Smooth muscle cell (in vitro differentiated cells): ENCODE results near the gene S100A14. TPM values are rescaled to one million over a fixed set of nuclear protein-coding genes. Genes with fewer than 3 reads are reported as not detected.
A peak's percentile ranks its signal among the peaks of the same experiment; 100 is the strongest.
"Not testable (repeated sequence)": the region's sequence is repeated elsewhere in the genome, so short reads cannot be mapped to it uniquely, and the experiment has no call there.

Experiments used
- DNase-seq: peaks from one replicate; lab custom pipeline; 2025; ENCODE audit not compliant: unreplicated experiment; lab: John Stamatoyannopoulos, UW
- H2AFZ ChIP-seq: fragments of 200-600 bp; sonication (generic); 2 replicates; pipeline ENCODE4 v1.6.0; 2016; ENCODE audit warnings: antibody characterized with exemption, low read depth, mild to moderate bottlenecking
- H3F3A ChIP-seq: fragments of 200-600 bp; sonication (generic); 2 replicates; pipeline ENCODE4 v1.6.0; 2017; ENCODE audit warnings: antibody characterized with exemption, low read depth
- H3K27ac ChIP-seq: fragments of 200-600 bp; sonication (generic); 2 replicates; pipeline ENCODE4 v1.5.1; 2016; ENCODE audit warnings: low read depth, mild to moderate bottlenecking
- H3K27me3 ChIP-seq: fragments of 200-600 bp; sonication (generic); 2 replicates; pipeline ENCODE4 v1.6.1; 2016; ENCODE audit warnings: low read depth, mild to moderate bottlenecking
- H3K36me3 ChIP-seq: fragments of 200-600 bp; sonication (generic); 2 replicates; pipeline ENCODE4 v1.5.1; 2016; ENCODE audit warnings: low read depth
- H3K4me1 ChIP-seq: fragments of 200-600 bp; sonication (generic); 2 replicates; pipeline ENCODE4 v1.5.1; 2016; ENCODE audit warnings: low read depth
- H3K4me2 ChIP-seq: fragments of 200-600 bp; sonication (generic); 2 replicates; pipeline ENCODE4 v1.6.0; 2016; ENCODE audit warnings: mild to moderate bottlenecking
- H3K4me3 ChIP-seq: fragments of 200-600 bp; sonication (generic); 2 replicates; pipeline ENCODE4 v1.5.1; 2016; ENCODE audit warnings: mild to moderate bottlenecking
- H3K79me2 ChIP-seq: fragments of 200-600 bp; sonication (generic); 2 replicates; pipeline ENCODE4 v1.6.0; 2016; ENCODE audit warnings: low read depth, mild to moderate bottlenecking
- H3K9ac ChIP-seq: fragments of 200-600 bp; sonication (generic); 2 replicates; pipeline ENCODE4 v1.6.0; 2016; ENCODE audit warnings: low read depth
- H3K9me3 ChIP-seq: fragments of 200-600 bp; sonication (generic); replicated peaks from 2 replicates; pipeline ENCODE4 v1.5.1; 2016; ENCODE audit warnings: low read depth
- H4K20me1 ChIP-seq: fragments of 200-600 bp; sonication (generic); 2 replicates; pipeline ENCODE4 v1.6.0; 2016; ENCODE audit warnings: low read depth
- WGBS: methylation state at CpG from one replicate; pipeline ENCODE4 v1.1.7; 2016; ENCODE audit warnings: low lambda C conversion rate; 5-methylcytosine and 5-hydroxymethylcytosine counted together
- polyA plus RNA-seq: library from polyadenylated mRNA; unstranded; fragments of >200 nt; fragmentation: Nextera tagmentation; extraction: Ambion mirVana; gene quantifications from 2 replicates; pipeline ENCODE4 v1.2.1, GENCODE V29; 2016
- total RNA-seq: library from RNA; depleted of rRNA; stranded (reverse); fragments of >200 nt; gene quantifications from 2 replicates; pipeline ENCODE4 v1.2.3, GENCODE V29; 2014
- TF ChIP-seq, protein P1 (sequence below): fragments of 200-600 bp; sonication (generic); IDR thresholded peaks from 2 replicates; pipeline ENCODE4 v1.5.1; 2017; ENCODE audit warnings: borderline replicate concordance, mild to moderate bottlenecking, antibody characterized with exemption; ENCODE audit not compliant: insufficient read depth, poor library complexity, severe bottlenecking

Gene S100A14
- total and polyA plus RNA-seq, 2 experiments from 2014 or later = 11.0 to 25.1 TPM

DNA sequence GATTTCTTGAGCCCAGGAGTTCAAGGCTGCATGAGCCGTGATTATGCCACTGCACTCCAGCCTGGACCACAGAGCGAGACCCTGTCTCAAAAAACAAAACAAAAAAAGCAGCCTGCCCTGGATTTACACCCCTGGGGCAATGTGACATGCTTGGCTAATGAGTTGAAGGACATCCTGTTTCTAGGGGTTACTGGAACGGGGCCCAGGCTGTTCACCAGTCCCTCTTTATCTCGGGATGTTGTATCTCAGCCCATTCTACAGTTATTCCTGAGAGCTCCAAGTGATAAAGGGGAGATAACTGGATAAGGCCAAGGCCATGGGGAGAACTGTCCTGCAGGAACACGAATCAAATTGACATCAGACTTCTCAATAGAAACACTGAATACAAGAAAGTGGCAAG, 28.8 kb downstream of the S100A14 start:
- no peak overlapping the region for H3K9ac ChIP-seq
- TF ChIP-seq, protein P1, sequence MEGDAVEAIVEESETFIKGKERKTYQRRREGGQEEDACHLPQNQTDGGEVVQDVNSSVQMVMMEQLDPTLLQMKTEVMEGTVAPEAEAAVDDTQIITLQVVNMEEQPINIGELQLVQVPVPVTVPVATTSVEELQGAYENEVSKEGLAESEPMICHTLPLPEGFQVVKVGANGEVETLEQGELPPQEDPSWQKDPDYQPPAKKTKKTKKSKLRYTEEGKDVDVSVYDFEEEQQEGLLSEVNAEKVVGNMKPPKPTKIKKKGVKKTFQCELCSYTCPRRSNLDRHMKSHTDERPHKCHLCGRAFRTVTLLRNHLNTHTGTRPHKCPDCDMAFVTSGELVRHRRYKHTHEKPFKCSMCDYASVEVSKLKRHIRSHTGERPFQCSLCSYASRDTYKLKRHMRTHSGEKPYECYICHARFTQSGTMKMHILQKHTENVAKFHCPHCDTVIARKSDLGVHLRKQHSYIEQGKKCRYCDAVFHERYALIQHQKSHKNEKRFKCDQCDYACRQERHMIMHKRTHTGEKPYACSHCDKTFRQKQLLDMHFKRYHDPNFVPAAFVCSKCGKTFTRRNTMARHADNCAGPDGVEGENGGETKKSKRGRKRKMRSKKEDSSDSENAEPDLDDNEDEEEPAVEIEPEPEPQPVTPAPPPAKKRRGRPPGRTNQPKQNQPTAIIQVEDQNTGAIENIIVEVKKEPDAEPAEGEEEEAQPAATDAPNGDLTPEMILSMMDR = no peak
- H3K36me3 ChIP-seq = no peaks in the 10 kb centered on the region
- H3F3A ChIP-seq = no peaks in the 10 kb centered on the region
- H3K27me3 ChIP-seq = no peaks in the 10 kb centered on the region
- no peaks in the 10 kb centered on the region for H3K9me3 ChIP-seq
- H4K20me1 ChIP-seq = no peaks in the 10 kb centered on the region
- H3K27ac ChIP-seq = no peak overlapping the region
- peaks cover 19% of the 10 kb centered on the region for H3K4me1 ChIP-seq
- 53% methylated on average over 5 of the region's 5 CpGs for WGBS
- DNase-seq = no peak
- no peak overlapping the region for H2AFZ ChIP-seq
- H3K4me3 ChIP-seq = no peak overlapping the region
- no peaks in the 10 kb centered on the region for H3K79me2 ChIP-seq
- H3K4me2 ChIP-seq = no peak overlapping the region

DNA sequence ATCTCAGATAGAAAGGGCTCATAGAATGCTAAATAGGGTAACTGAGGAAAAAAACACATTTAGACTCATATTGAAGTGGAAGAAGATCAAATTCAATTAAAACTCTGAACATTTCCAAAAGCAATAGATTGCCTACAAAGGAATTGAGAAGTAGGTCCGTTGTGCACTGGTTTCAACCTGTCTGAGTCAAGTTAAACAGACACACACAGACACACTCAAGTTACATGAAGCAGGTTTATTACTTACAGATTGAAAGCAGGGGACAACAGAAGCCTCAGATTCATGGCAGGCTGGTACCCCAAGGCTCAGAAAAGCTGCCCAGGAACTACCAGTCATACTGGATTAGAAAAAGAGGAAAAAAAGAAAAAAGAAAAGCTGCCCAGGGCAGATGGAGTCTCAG, 29.8 kb downstream of the S100A14 start:
- Histone ChIP-seq H3K27me3 (no peaks in the 10 kb centered on the region), H3F3A (no peaks in the 10 kb centered on the region), H3K4me1 (peaks cover 19% of the 10 kb centered on the region), H2AFZ (no peak overlapping the region), H3K9ac (no peak overlapping the region), H3K4me3 (no peak overlapping the region), H3K9me3 (no peaks in the 10 kb centered on the region), H3K79me2 (no peaks in the 10 kb centered on the region), H4K20me1 (no peaks in the 10 kb centered on the region), H3K36me3 (no peaks in the 10 kb centered on the region), H3K4me2 (no peak overlapping the region), H3K27ac (no peak overlapping the region)
- DNase-seq = no peak
- TF ChIP-seq, protein P1 = no peak
- 76% methylated on average over 1 of the region's 1 CpG for WGBS

DNA sequence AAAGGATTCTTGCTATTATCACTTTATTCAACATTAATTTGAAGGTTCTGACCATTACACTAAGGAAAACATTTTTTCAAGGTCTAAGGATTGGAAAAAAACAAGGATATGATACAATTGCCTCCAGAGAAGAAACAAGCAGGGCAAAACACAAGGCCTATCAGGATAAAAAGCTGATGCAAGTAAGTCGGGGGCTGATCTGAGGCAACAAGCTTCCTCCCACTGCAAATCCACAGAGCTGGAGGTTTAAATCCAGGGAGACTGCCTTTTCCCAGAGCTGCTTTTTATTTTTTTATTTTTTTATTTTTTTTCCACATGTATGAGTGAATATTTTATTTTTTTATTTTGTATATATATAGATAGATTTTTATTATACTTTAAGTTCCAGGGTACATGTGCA, 31.1 kb downstream of the S100A14 start:
- WGBS = 13% methylated on average over 1 of the region's 1 CpG
- TF ChIP-seq, protein P1 = no peak

DNA sequence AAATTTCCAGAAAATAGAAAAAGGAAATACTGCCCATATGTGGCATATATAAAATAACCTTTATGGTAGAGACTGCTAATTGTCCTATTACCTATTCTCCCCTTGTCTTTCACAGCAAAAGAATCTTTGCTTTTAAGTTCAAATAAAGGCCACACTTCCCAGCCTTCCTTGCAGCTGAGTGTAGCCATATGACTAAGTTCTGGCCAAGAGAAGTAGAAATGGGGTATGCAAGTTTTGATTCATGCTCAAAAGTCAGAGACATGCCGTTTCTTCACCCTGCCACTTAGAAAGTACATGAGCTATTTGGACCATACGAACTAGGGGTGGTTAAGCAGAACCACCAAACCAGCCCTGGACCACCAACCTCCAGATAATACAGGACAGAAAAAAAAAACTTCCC, 32.1 kb downstream of the S100A14 start:
- no peak for DNase-seq
- no peak overlapping the region for H2AFZ ChIP-seq
- H3K36me3 ChIP-seq = no peaks in the 10 kb centered on the region
- H3K27me3 ChIP-seq = no peaks in the 10 kb centered on the region
- H3F3A ChIP-seq = no peaks in the 10 kb centered on the region
- WGBS = 94% methylated on average over 2 of the region's 2 CpGs
- TF ChIP-seq, protein P1 = no peak
- no peaks in the 10 kb centered on the region for H4K20me1 ChIP-seq
- H3K4me2 ChIP-seq = no peak overlapping the region
- no peak overlapping the region for H3K27ac ChIP-seq
- no peak overlapping the region for H3K9ac ChIP-seq
- no peak overlapping the region for H3K4me3 ChIP-seq
- no peaks in the 10 kb centered on the region for H3K79me2 ChIP-seq
- H3K9me3 ChIP-seq = no peaks in the 10 kb centered on the region
- H3K4me1 ChIP-seq = peaks cover 22% of the 10 kb centered on the region

More for the DNA sequence above, 31.1 kb downstream of the S100A14 start:
- Histone ChIP-seq H3K36me3 (no peaks in the 10 kb centered on the region), H3K79me2 (no peaks in the 10 kb centered on the region), H3K9ac (no peak overlapping the region), H2AFZ (no peak overlapping the region), H3K4me1 (peaks cover 19% of the 10 kb centered on the region), H3K27ac (peak overlapping the region; percentile 25), H3K27me3 (no peaks in the 10 kb centered on the region), H3K4me3 (no peak overlapping the region), H3K4me2 (no peak overlapping the region), H3K9me3 (no peaks in the 10 kb centered on the region), H3F3A (no peaks in the 10 kb centered on the region), H4K20me1 (no peaks in the 10 kb centered on the region)
- DNase-seq = no peak

DNA sequence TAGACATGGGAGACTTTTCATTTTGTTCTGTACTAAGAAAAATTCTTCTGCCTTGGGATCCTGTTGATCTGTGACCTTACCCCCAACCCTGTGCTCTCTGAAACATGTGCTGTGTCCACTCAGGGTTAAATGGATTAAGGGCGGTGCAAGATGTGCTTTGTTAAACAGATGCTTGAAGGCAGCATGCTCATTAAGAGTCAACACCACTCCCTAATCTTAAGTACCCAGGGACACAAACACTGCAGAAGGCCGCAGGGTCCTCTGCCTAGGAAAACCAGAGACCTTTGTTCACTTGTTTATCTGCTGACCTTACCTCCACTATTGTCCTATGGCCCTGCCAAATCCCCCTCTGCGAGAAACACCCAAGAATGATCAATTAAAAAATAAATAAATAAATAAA, 32.6 kb downstream of the S100A14 start:
- WGBS = 80% methylated on average over 3 of the region's 3 CpGs
- not testable (repeated sequence) for H3K9ac ChIP-seq, H3K27ac ChIP-seq

DNA sequence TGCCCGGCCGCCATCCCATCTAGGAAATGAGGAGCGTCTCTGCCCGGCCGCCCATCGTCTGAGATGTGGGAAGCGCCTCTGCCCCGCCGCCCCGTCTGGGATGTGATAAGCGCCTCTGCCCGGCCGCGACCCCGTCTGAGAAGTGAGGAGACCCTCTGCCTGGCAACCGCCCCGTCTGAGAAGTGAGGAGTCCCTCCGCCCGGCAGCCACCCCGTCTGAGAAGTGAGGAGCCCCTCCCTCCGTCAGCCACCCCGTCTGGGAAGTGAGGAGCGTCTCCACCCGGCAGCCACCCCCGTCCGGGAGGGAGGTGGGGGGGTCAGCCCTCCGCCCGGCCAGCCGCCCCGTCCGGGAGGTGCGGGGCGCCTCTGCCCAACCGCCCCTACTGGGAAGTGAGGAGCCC, 33.3 kb downstream of the S100A14 start:
- H3K4me2 ChIP-seq, H4K20me1 ChIP-seq: not testable (repeated sequence)

More for the DNA sequence above, 32.6 kb downstream of the S100A14 start:
- H3K36me3 ChIP-seq, H3K4me2 ChIP-seq, H2AFZ ChIP-seq, DNase-seq, H3K79me2 ChIP-seq, H4K20me1 ChIP-seq, H3K4me3 ChIP-seq, H3K9me3 ChIP-seq, H3K27me3 ChIP-seq, H3F3A ChIP-seq: not testable (repeated sequence)
- peaks cover 26% of the 10 kb centered on the region for H3K4me1 ChIP-seq

More for the DNA sequence above, 33.3 kb downstream of the S100A14 start:
- H3K36me3 ChIP-seq, H2AFZ ChIP-seq, H3K27ac ChIP-seq, DNase-seq, H3K4me3 ChIP-seq, H3F3A ChIP-seq, H3K9ac ChIP-seq, H3K27me3 ChIP-seq, H3K9me3 ChIP-seq, H3K79me2 ChIP-seq: not testable (repeated sequence)
- H3K4me1 ChIP-seq = peaks cover 31% of the 10 kb centered on the region
- WGBS = 97% methylated on average over 15 of the region's 34 CpGs
